ENCODE measurements around the gene CLCN5.

The CLCN5 gene

DNA sequence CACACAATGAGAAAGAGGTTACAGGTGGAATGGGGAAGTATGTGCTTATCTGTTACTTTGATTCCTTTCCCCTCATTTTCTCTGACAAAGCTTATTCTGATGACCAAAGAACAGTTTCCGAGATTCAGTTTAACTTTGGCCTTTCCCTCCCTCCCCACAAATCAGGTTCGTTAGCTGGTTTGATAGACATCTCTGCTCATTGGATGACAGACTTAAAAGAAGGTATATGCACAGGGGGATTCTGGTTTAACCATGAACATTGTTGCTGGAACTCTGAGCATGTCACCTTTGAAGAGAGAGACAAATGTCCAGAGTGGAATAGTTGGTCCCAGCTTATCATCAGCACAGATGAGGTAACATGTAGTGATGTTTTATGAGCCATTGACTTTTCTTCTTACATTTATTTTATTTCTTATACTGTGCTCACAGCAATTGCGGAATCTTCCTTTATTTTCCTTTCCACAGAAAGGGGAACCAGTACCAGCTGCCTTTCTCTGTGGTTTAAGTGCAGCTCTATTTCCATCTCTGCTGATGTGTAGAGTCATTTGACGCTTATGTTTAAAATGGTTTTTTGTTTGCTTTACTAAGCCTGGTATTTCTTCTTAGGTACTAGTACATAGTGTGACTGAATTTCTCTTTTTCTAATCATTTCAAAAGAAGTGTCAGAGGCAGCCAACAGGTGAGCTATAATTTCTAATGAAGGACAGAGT is 153.4 kb downstream of the CLCN5 start:
- Histone ChIP-seq H3K27ac (ENCODE audit: extremely low read depth, low read depth, low read length) (no peak overlapping the region), H3K4me3 (ENCODE audit: low read depth, low read length) (no peak overlapping the region), H3K4me1 (ENCODE audit: control insufficient read depth, insufficient read depth, low read length) (peaks cover 13% of the 10 kb centered on the region), H3K9me3 (ENCODE audit: control insufficient read depth, insufficient read depth, low read depth, low read length) (no peaks in the 10 kb centered on the region), H3K36me3 (ENCODE audit: control insufficient read depth in 2 of 2, insufficient read depth in 1 of 2, low read length in 2 of 2) (peaks cover 7 to 38% of the 10 kb centered on the region in 2 experiments)
- ChIA-PET POLR2A (no interaction called here), CTCF (interaction anchor here (0.6 kb wide), 1 partner anchor 189 kb away, joined by 3 read pairs; no protein-coding TSS in a partner anchor)
- no peak for TF ChIP-seq ZBTB1 (tag by site-specific recombination; IDR thresholded peaks at IDR 0.05)
- no peak for TF ChIP-seq ZNF140 (tag by site-specific recombination; IDR thresholded peaks at IDR 0.05)
- TF ChIP-seq ZBTB10 (tag by site-specific recombination; IDR thresholded peaks at IDR 0.05), result no peak
- no peak for TF ChIP-seq ZNF664 (tag by site-specific recombination; IDR thresholded peaks at IDR 0.05)
- TF ChIP-seq, protein P1, sequence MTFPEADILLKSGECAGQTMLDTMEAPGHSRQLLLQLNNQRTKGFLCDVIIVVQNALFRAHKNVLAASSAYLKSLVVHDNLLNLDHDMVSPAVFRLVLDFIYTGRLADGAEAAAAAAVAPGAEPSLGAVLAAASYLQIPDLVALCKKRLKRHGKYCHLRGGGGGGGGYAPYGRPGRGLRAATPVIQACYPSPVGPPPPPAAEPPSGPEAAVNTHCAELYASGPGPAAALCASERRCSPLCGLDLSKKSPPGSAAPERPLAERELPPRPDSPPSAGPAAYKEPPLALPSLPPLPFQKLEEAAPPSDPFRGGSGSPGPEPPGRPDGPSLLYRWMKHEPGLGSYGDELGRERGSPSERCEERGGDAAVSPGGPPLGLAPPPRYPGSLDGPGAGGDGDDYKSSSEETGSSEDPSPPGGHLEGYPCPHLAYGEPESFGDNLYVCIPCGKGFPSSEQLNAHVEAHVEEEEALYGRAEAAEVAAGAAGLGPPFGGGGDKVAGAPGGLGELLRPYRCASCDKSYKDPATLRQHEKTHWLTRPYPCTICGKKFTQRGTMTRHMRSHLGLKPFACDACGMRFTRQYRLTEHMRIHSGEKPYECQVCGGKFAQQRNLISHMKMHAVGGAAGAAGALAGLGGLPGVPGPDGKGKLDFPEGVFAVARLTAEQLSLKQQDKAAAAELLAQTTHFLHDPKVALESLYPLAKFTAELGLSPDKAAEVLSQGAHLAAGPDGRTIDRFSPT (tag by site-specific recombination; IDR thresholded peaks at IDR 0.05), result no peak
- TF ChIP-seq ZNF596 (tag by site-specific recombination; IDR thresholded peaks at IDR 0.05), result no peak
- no peak for TF ChIP-seq TRIM28 (IDR thresholded peaks at IDR 0.05; ENCODE audit: borderline replicate concordance, low read length)
- no peak for TF ChIP-seq ZSCAN30 (tag by site-specific recombination; IDR thresholded peaks at IDR 0.05)
- TF ChIP-seq ZNF510 (tag by site-specific recombination; IDR thresholded peaks at IDR 0.05; ENCODE audit: insufficient replicate concordance), result no peak
- TF ChIP-seq ZBTB7A (tag by site-specific recombination; IDR thresholded peaks at IDR 0.05; ENCODE audit: low read depth), result no peak
- no peak for TF ChIP-seq ZFP69B (tag by site-specific recombination; IDR thresholded peaks at IDR 0.05)
- TF ChIP-seq KLF9 (tag by site-specific recombination; IDR thresholded peaks at IDR 0.05; ENCODE audit: low read depth), result no peak
- no peak for TF ChIP-seq ZNF394 (tag by site-specific recombination; IDR thresholded peaks at IDR 0.05; ENCODE audit: borderline replicate concordance)
- TF ChIP-seq ZNF138 (tag by site-specific recombination; IDR thresholded peaks at IDR 0.05; ENCODE audit: borderline replicate concordance), result no peak
- no peak for TF ChIP-seq PRDM6 (tag by site-specific recombination; IDR thresholded peaks at IDR 0.05)
- TF ChIP-seq, protein P2, sequence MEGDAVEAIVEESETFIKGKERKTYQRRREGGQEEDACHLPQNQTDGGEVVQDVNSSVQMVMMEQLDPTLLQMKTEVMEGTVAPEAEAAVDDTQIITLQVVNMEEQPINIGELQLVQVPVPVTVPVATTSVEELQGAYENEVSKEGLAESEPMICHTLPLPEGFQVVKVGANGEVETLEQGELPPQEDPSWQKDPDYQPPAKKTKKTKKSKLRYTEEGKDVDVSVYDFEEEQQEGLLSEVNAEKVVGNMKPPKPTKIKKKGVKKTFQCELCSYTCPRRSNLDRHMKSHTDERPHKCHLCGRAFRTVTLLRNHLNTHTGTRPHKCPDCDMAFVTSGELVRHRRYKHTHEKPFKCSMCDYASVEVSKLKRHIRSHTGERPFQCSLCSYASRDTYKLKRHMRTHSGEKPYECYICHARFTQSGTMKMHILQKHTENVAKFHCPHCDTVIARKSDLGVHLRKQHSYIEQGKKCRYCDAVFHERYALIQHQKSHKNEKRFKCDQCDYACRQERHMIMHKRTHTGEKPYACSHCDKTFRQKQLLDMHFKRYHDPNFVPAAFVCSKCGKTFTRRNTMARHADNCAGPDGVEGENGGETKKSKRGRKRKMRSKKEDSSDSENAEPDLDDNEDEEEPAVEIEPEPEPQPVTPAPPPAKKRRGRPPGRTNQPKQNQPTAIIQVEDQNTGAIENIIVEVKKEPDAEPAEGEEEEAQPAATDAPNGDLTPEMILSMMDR (tag by site-specific recombination; IDR thresholded peaks at IDR 0.05), result no peak
- no peak for TF ChIP-seq YY2 (tag by site-specific recombination; IDR thresholded peaks at IDR 0.05)
- TF ChIP-seq ZNF2 (tag by site-specific recombination; IDR thresholded peaks at IDR 0.05), result no peak
- TF ChIP-seq FEZF1 (tag by site-specific recombination; IDR thresholded peaks at IDR 0.05), result no peak
